OCI-LY1 (cell line): ENCODE measurements around the gene ALDH16A1.

ENCODE experiments used
- H2AFZ ChIP-seq: fragments of 200-600 bp; sonication (generic), shearing (Covaris generic); 2 replicates; pipeline ENCODE4 v1.6.0; 2014; ENCODE audit warnings: antibody characterized with exemption, mild to moderate bottlenecking, low read length
- H3F3A ChIP-seq: fragments of 200-600 bp; sonication (generic), shearing (Covaris generic); 2 replicates; pipeline ENCODE4 v1.6.0; 2014; ENCODE audit warnings: mild to moderate bottlenecking, antibody characterized with exemption, low read length, moderate library complexity; ENCODE audit not compliant: insufficient read depth
- H3K27ac ChIP-seq: fragments of 200-600 bp; sonication (generic); 2 replicates; pipeline ENCODE4 v1.5.1; 2014; ENCODE audit warnings: low read length, mixed run types, mild to moderate bottlenecking, low read depth; ENCODE audit not compliant: poor library complexity, severe bottlenecking
- H3K27me3 ChIP-seq: fragments of 200-600 bp; sonication (generic); 2 replicates; pipeline ENCODE4 v1.6.0; 2014; ENCODE audit warnings: antibody characterized with exemption, mild to moderate bottlenecking, low read length, moderate library complexity; ENCODE audit not compliant: insufficient read depth
- H3K36me3 ChIP-seq: fragments of 200-600 bp; sonication (generic); 2 replicates; pipeline ENCODE4 v1.6.1; 2014; ENCODE audit warnings: mild to moderate bottlenecking, antibody characterized with exemption, low read length, moderate library complexity, mixed read lengths; ENCODE audit not compliant: insufficient read depth
- H3K4me1 ChIP-seq: fragments of 200-600 bp; sonication (generic); 2 replicates; pipeline ENCODE4 v1.5.1; 2014; ENCODE audit warnings: mild to moderate bottlenecking, low read length, moderate library complexity; ENCODE audit not compliant: insufficient read depth, severe bottlenecking
- H3K4me2 ChIP-seq: fragments of 200-600 bp; sonication (generic), shearing (Covaris generic); 2 replicates; pipeline ENCODE4 v1.6.1; 2014; ENCODE audit warnings: low read length
- H3K4me3 ChIP-seq: fragments of 200-600 bp; sonication (generic); 2 replicates; pipeline ENCODE4 v1.5.1; 2014; ENCODE audit warnings: low read length, low read depth, mild to moderate bottlenecking, mixed read lengths; ENCODE audit not compliant: poor library complexity, severe bottlenecking
- H3K79me2 ChIP-seq: fragments of 200-600 bp; shearing (Covaris generic); 2 replicates; pipeline ENCODE4 v1.6.1; 2016; ENCODE audit warnings: mixed run types, low read length, mixed read lengths; ENCODE audit not compliant: insufficient read depth
- H3K9ac ChIP-seq: fragments of 200-600 bp; sonication (generic), shearing (Covaris generic); 2 replicates; pipeline ENCODE4 v1.6.1; 2014; ENCODE audit warnings: mild to moderate bottlenecking, low read length, mixed read lengths
- H3K9me2 ChIP-seq: fragments of 200-600 bp; sonication (generic), shearing (Covaris generic); 2 replicates; pipeline ENCODE4 v1.6.1; 2014; ENCODE audit warnings: low read depth, mild to moderate bottlenecking, low read length, mixed read lengths
- H3K9me3 ChIP-seq: fragments of 200-600 bp; shearing (Covaris generic); 2 replicates; pipeline ENCODE4 v1.6.1; 2014; ENCODE audit warnings: low read length, mixed read lengths
- H4K20me1 ChIP-seq: fragments of 200-600 bp; sonication (generic), shearing (Covaris generic); 2 replicates; pipeline ENCODE4 v1.6.0; 2016; ENCODE audit warnings: mild to moderate bottlenecking, low read length; ENCODE audit not compliant: insufficient read depth
- CTCF ChIP-seq: fragments of 200-600 bp; sonication (generic), shearing (Covaris generic); IDR thresholded peaks from 2 replicates; pipeline ENCODE4 v1.5.1; 2017; ENCODE audit warnings: mild to moderate bottlenecking, antibody characterized with exemption, low read length, moderate library complexity, mixed read lengths
- EZH2 ChIP-seq: fragments of 200-600 bp; sonication (generic), shearing (Covaris generic); IDR thresholded peaks from 2 replicates; pipeline ENCODE4 v1.8.0; 2017; ENCODE audit warnings: borderline replicate concordance, mixed run types, mild to moderate bottlenecking, antibody characterized with exemption, low read length, moderate library complexity, mixed read lengths

ALDH16A1 gene

GRCh38 chr19:49427339-49427738 is 25.7 kb upstream of the ALDH16A1 start:
- Histone ChIP-seq H3K27ac (no peak overlapping the region), H3F3A (no peaks in the 10 kb centered on the region; the same call in 1 of the 2 replicates), H3K9me3 (no peaks in the 10 kb centered on the region), H3K4me3 (no peak overlapping the region), H3K27me3 (peaks cover 18% of the 10 kb centered on the region; the same call in 1 of the 2 replicates), H3K9ac (no peak overlapping the region), H2AFZ (no peak overlapping the region), H3K79me2 (no peaks in the 10 kb centered on the region), H4K20me1 (no peaks in the 10 kb centered on the region), H3K36me3 (no peaks in the 10 kb centered on the region), H3K9me2 (no peaks in the 10 kb centered on the region), H3K4me1 (peaks cover 12% of the 10 kb centered on the region), H3K4me2 (no peak overlapping the region; the same call in 1 of the 2 replicates)
- TF ChIP-seq CTCF: no peak
- no peak for TF ChIP-seq EZH2

- Histone ChIP-seq H3K4me1 (peaks cover 9% of the 10 kb centered on the region), H3F3A (no peaks in the 10 kb centered on the region; the same call in 1 of the 2 replicates), H3K79me2 (no peaks in the 10 kb centered on the region), H3K9ac (no peak overlapping the region; the same call in 1 of the 2 replicates), H3K9me2 (no peaks in the 10 kb centered on the region), H3K4me3 (no peak overlapping the region), H2AFZ (no peak overlapping the region), H3K9me3 (no peaks in the 10 kb centered on the region), H3K4me2 (peak overlapping the region; percentile 49; the same call in 1 of the 2 replicates), H3K27me3 (peaks cover 18% of the 10 kb centered on the region; the same call in 1 of the 2 replicates), H4K20me1 (no peaks in the 10 kb centered on the region), H3K36me3 (no peaks in the 10 kb centered on the region), H3K27ac (no peak overlapping the region)
- no peak for TF ChIP-seq EZH2
- no peak for TF ChIP-seq CTCF
Measured at GRCh38 chr19:49427855-49428546, 25.0 kb upstream of the ALDH16A1 start.

- Histone ChIP-seq H3K4me1 (peaks cover 9% of the 10 kb centered on the region), H3K36me3 (no peaks in the 10 kb centered on the region), H3K27ac (no peak overlapping the region), H3F3A (no peaks in the 10 kb centered on the region; the same call in 1 of the 2 replicates), H4K20me1 (no peaks in the 10 kb centered on the region), H3K27me3 (peaks cover 18% of the 10 kb centered on the region; the same call in 1 of the 2 replicates), H3K9me3 (no peaks in the 10 kb centered on the region), H3K9ac (no peak overlapping the region), H3K4me3 (no peak overlapping the region), H2AFZ (no peak overlapping the region), H3K4me2 (no peak overlapping the region), H3K79me2 (no peaks in the 10 kb centered on the region), H3K9me2 (no peaks in the 10 kb centered on the region)
- no peak for TF ChIP-seq EZH2
Measured at GRCh38 chr19:49428547-49429451, 24.2 kb upstream of the ALDH16A1 start.
